HG03039 (cell line): ENCODE results near the gene SLC6A7.

Experiments used
- ATAC-seq: cut with Tn5 transposase; IDR thresholded peaks from one replicate; pipeline ENCODE4 v1.9.1; 2021; ENCODE audit warnings: mild to moderate bottlenecking, moderate library complexity; ENCODE audit not compliant: unreplicated experiment

The SLC6A7 gene

GRCh38 chr5:150189728-150190502, at the start of gene SLC6A7:
TSS of gene SLC6A7 (plus strand) at chr5:150190062. CDS start at chr5:150190328, 266 bp downstream.
- no peak for ATAC-seq

DNA sequence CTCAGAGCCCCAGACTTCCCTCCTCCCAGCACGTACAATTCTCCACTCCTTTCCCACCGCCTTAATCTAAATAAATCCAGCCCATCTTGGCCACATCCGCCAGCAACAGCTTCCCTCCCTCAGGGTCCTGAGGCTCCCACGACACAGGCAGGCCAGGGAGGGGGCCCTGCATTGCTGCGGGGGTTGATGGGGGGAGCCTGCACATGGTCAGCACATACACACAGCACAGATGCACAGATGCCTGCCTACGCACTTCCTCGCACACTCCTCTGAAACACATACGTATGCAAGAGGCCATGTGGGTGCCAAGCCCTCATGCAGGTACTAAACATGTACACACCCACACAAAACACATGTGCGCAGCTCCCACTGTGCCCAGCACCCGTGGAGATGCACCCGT, 49.0 kb upstream of the SLC6A7 start:
- no peak for ATAC-seq

GRCh38 chr5:150141544-150142184, 48.2 kb upstream of the SLC6A7 start:
- no peak for ATAC-seq

GRCh38 chr5:150142185-150142958, 47.5 kb upstream of the SLC6A7 start:
- no peak for ATAC-seq

GRCh38 chr5:150142959-150143349, 46.9 kb upstream of the SLC6A7 start:
- ATAC-seq = no peak

- ATAC-seq = no peak
These were observed 46.3 kb upstream of the SLC6A7 start for GRCh38 chr5:150143350-150144245.

DNA sequence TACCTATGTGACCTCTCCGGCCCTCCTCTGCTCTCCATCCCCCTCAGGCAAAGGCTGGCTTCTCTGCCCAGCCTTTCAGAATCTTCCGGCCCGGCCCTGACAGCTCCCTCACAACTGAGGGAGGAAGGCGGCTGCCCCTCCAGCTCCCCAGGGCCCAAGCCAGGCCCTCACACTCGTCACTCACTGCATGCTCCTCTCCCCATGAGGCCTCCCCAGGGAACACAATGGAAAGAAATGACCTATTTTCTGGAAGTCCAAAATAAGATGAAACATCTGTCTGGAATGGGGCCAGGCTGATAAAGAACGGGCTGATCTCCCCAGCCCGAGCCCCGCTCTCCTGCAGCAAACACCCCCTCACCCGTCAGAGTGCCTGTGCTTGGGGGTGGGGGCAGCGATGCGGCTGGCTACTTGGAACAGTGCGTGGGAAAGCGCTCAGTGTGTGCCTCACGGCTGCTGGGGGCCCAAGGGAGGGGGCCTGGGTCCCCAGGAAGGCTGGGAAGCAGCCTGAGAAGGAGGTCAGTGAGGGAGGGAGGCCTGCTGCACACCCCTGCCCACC, 45.5 kb upstream of the SLC6A7 start:
- ATAC-seq = no peak

DNA sequence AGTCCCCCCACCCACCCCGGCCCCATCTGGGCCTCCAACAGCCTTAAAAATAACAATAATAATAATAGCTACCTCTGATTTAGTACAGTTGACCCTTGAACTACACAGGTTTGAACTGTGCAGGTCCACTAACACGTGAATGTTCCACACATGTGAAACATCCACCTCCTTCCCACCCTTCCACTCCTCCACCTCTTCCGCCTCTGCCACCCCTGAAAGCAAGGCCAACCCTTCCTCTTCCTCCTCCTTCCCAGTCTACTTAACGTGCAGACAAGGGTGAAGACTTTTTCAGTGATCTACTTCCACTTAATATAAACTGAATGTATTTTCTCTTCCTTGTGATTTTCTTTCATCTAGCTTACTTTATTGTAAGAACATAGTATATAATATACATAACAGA, 45.0 kb upstream of the SLC6A7 start:
- no peak for ATAC-seq

GRCh38 chr5:150146235-150146634, 43.6 kb upstream of the SLC6A7 start:
- ATAC-seq = no peak

- ATAC-seq = no peak
These were observed 42.8 kb upstream of the SLC6A7 start for GRCh38 chr5:150146862-150147601.

GRCh38 chr5:150147670-150148069, 42.2 kb upstream of the SLC6A7 start:
- no peak for ATAC-seq

- no peak for ATAC-seq
These were observed 41.5 kb upstream of the SLC6A7 start for GRCh38 chr5:150148117-150148927.

- no peak for ATAC-seq
These were observed 40.2 kb upstream of the SLC6A7 start for GRCh38 chr5:150149618-150150017.

GRCh38 chr5:150152636-150153462, 37.0 kb upstream of the SLC6A7 start:
- no peak for ATAC-seq

GRCh38 chr5:150153483-150153882, 36.4 kb upstream of the SLC6A7 start:
- no peak for ATAC-seq

GRCh38 chr5:150153957-150154617, 35.8 kb upstream of the SLC6A7 start:
- no peak for ATAC-seq

- no peak for ATAC-seq
These were observed 35.2 kb upstream of the SLC6A7 start for GRCh38 chr5:150154618-150155128.
